PC-9 (cell line): ENCODE data around the gene HSD17B8. TPM values are rescaled to one million over a fixed set of nuclear protein-coding genes. Genes with fewer than 3 reads are reported as not detected.

Experiments used
- BruUV-seq: library from RNA; stranded (reverse); fragments of 400-500 nt; replicated peaks from 2 replicates; lab custom pipeline; 2021; lab: Mats Ljungman, UMichigan
- CTCF ChIA-PET: fragments of 300-600 bp; sonication (Branson Sonifier 250); formaldehyde crosslinking; loops from one replicate; lab custom pipeline; 2022; ENCODE audit warnings: antibody characterized with exemption; lab: Charles Lee
- POLR2A ChIA-PET: fragments of 300-600 bp; sonication (Branson Sonifier 250); formaldehyde crosslinking; loops from one replicate; lab custom pipeline; 2022; ENCODE audit warnings: antibody characterized with exemption; ENCODE audit not compliant: unreplicated experiment; lab: Charles Lee
- DNase-seq, 2 experiments: peaks; one replicate each; pipeline versions ENCODE4 v3.0.0 to v3.0.0-alpha.2; 2015 to 2022; ENCODE audit warnings: mixed read lengths in 1 of 2
- H2AFZ ChIP-seq: fragments of 200-600 bp; sonication (generic); 2 replicates; pipeline ENCODE4 v1.8.1; 2017; ENCODE audit warnings: antibody characterized with exemption
- H3F3A ChIP-seq: fragments of 200-600 bp; sonication (generic); 2 replicates; pipeline ENCODE4 v1.8.1; 2017; ENCODE audit warnings: antibody characterized with exemption, mild to moderate bottlenecking, low read depth; ENCODE audit not compliant: insufficient read depth
- H3K27ac ChIP-seq: fragments of 200-600 bp; sonication (generic); 2 replicates; pipeline ENCODE4 v1.6.1; 2016; ENCODE audit warnings: mixed run types
- H3K27me3 ChIP-seq: fragments of 200-600 bp; sonication (generic); 2 replicates; pipeline ENCODE4 v1.6.1; 2016; ENCODE audit warnings: low read depth, mixed run types; ENCODE audit not compliant: insufficient read depth
- H3K36me3 ChIP-seq: fragments of 200-600 bp; sonication (generic); 2 replicates; pipeline ENCODE4 v1.6.1; 2016; ENCODE audit warnings: low read depth, mixed run types
- H3K4me1 ChIP-seq: fragments of 200-600 bp; sonication (generic); replicated peaks from 2 replicates; pipeline ENCODE4 v1.6.1; 2016; ENCODE audit warnings: mixed run types; ENCODE audit not compliant: insufficient read depth
- H3K4me2 ChIP-seq: fragments of 200-600 bp; sonication (generic); 2 replicates; pipeline ENCODE4 v1.6.1; 2017; ENCODE audit warnings: mixed run types
- H3K4me3 ChIP-seq: fragments of 200-600 bp; sonication (generic); 2 replicates; pipeline ENCODE4 v1.6.1; 2016; ENCODE audit warnings: mixed run types
- H3K79me2 ChIP-seq: fragments of 200-600 bp; sonication (generic); 2 replicates; pipeline ENCODE4 v1.6.1; 2017; ENCODE audit warnings: low read depth, mixed run types
- H3K9me2 ChIP-seq: fragments of 200-600 bp; sonication (generic); 2 replicates; pipeline ENCODE4 v1.8.1; 2017; ENCODE audit warnings: mild to moderate bottlenecking; ENCODE audit not compliant: insufficient read depth
- H3K9me3 ChIP-seq: fragments of 200-600 bp; sonication (generic); 2 replicates; pipeline ENCODE4 v1.8.1; 2016; ENCODE audit warnings: low read depth; ENCODE audit not compliant: insufficient read depth
- H4K20me1 ChIP-seq: fragments of 200-600 bp; sonication (generic); 2 replicates; pipeline ENCODE4 v1.8.1; 2017; ENCODE audit not compliant: insufficient read depth
- CTCF ChIP-seq: fragments of 200-600 bp; sonication (generic); conservative IDR thresholded peaks from 2 replicates; pipeline ENCODE4 v1.6.1; 2017; ENCODE audit warnings: mixed run types, antibody characterized with exemption, mild to moderate bottlenecking, moderate library complexity
- EZH2 ChIP-seq: fragments of 200-600 bp; sonication (generic); IDR thresholded peaks from 2 replicates; pipeline ENCODE4 v1.8.0; 2017; ENCODE audit warnings: antibody characterized with exemption, low read depth
- intact Hi-C: fragments of 100-400 bp; cut with micrococcal nuclease; formaldehyde crosslinking; loops from one replicate; pipeline ENCODE4 v1.10.0; 2022; ENCODE audit not compliant: unreplicated experiment
- total RNA-seq: library from RNA; stranded (reverse); gene quantifications from 2 replicates; pipeline ENCODE4 v1.2.3, GENCODE V29; 2021

The HSD17B8 gene
- total RNA-seq, 1 experiment from 2014 or later, result 16.4 TPM

DNA sequence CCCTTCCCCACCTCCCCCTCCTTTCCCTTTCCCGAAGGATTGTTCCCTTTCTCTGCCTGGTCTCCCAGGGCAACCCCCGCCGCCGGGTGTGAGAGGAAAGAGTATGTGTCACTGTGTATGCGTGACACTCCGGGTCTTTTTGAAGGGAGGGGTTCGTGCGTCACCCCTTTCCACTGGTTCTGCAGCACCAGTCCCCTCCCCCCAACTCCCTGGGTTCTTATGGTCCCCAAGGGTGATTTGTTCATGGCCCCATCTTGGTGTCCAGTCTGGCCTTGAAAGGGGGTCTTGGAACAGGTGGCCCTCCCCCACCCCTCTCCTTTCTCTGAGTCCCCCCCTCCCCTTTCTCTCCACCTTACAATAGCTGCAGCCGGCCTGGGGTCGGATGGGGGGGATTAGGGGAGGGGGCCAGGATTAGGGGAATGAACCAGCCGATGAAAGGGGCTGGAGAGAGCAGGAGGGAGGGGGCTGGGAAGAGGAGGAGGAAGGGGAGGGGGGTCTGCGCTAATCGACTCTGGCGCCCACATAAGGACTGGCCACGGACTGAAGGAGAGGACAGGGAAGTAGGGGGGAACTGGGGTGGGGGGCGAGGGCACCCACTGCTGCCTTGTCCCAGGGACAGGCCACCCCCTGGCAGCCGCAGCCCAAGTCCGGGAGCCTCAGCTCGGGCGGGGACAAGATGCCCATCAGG, 2.6 kb downstream of the HSD17B8 start:
- ChIA-PET POLR2A (no interaction called here), CTCF (interaction anchor here (0.7 kb wide), 2 partner anchors 42 to 355 kb away, joined by 8 to 10 read pairs; no protein-coding TSS in a partner anchor)
- H2AFZ ChIP-seq, result peak overlapping the region; percentile 98; the same call in 1 of the 2 replicates
- no peak overlapping the region; the same call in 1 of the 2 replicates for H3K27ac ChIP-seq
- H3K4me2 ChIP-seq, result peak overlapping the region; percentile 95
- BruUV-seq, result no TSS peak
- no peaks in the 10 kb centered on the region for H3K9me3 ChIP-seq
- intact Hi-C loops, result loop anchor here (10.0 kb wide), 2 partner anchors 68 to 208 kb away; partner anchors contain the start of genes B3GALT4, CUTA, PHF1 and RPS18
- no peaks in the 10 kb centered on the region for H3K9me2 ChIP-seq
- peak overlapping the region; percentile 98 for H3K4me3 ChIP-seq
- 0 out of 2 replicates have a peak, but pooled peaks cover 3% of the 10 kb centered on the region for H4K20me1 ChIP-seq
- peaks cover 16% of the 10 kb centered on the region for H3K79me2 ChIP-seq
- no peaks in the 10 kb centered on the region for H3K27me3 ChIP-seq
- H3K4me1 ChIP-seq, result peaks cover 34% of the 10 kb centered on the region
- peaks cover 39% of the 10 kb centered on the region; the same call in 1 of the 2 replicates for H3F3A ChIP-seq
- peak in 1 of 2 experiments; percentile 42 for DNase-seq
- peaks cover 26% of the 10 kb centered on the region for H3K36me3 ChIP-seq
- TF ChIP-seq CTCF, result no peak
- no peak for TF ChIP-seq EZH2

DNA sequence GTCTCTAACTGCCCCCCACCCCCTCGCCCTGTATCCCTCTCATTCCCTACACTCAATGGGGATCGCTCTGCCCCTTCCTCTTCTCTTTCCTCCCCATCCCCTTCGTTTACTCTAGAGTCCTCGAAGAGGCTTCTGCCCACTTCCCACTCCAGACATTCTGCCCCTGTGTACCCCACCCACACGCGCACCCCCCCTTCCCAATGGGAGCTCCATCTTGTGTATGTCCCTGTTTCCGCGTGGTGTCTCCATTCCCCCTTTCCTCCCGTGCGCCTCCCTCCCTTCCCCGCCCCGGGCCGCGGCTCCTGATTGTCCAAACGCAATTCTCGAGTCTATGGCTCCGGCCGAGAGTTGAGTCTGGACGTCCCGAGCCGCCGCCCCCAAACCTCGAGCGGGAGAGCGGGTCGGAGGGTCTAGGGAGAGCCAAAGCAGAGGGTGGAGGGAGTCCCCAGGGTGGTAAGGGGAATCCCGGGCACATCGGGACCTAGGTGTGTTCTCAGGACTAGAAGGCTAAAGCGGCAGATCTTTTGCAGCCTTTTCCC, 3.2 kb downstream of the HSD17B8 start:
- CTCF ChIA-PET, result interaction anchor here (0.7 kb wide), 2 partner anchors 41 to 355 kb away, joined by 8 to 10 read pairs; no protein-coding TSS in a partner anchor

More for the DNA sequence above, 3.2 kb downstream of the HSD17B8 start:
- TF ChIP-seq EZH2 (no peak), CTCF (no peak)
- Histone ChIP-seq H4K20me1 (no peaks in the 10 kb centered on the region), H3K79me2 (peaks cover 10% of the 10 kb centered on the region), H3K36me3 (peaks cover 20% of the 10 kb centered on the region; the same call in 1 of the 2 replicates), H3K4me1 (peaks cover 29% of the 10 kb centered on the region), H3K9me2 (no peaks in the 10 kb centered on the region), H3F3A (peaks cover 40% of the 10 kb centered on the region; the same call in 1 of the 2 replicates), H3K4me2 (peak overlapping the region; percentile 95), H3K9me3 (no peaks in the 10 kb centered on the region), H3K27me3 (no peaks in the 10 kb centered on the region), H3K27ac (peak overlapping the region; percentile 62), H3K4me3 (peak overlapping the region; percentile 98), H2AFZ (peak overlapping the region; percentile 98)
- intact Hi-C loops, result loop anchor here (10.0 kb wide), 2 partner anchors 67 to 207 kb away; partner anchors contain the start of genes B3GALT4, CUTA, PHF1 and RPS18
- peak in 1 of 2 experiments; percentile 38 for DNase-seq
- no TSS peak for BruUV-seq
- POLR2A ChIA-PET, result interaction anchor here (0.6 kb wide), 1 partner anchor 42 kb away, joined by 5 read pairs; no protein-coding TSS in a partner anchor
